Measurements from ENCODE around the gene AKT2. TPM values are rescaled to one million over a fixed set of nuclear protein-coding genes. Genes with fewer than 3 reads are reported as not detected.

Gene AKT2
- total RNA-seq, 1 experiment from 2014 or later, result 141 TPM

DNA sequence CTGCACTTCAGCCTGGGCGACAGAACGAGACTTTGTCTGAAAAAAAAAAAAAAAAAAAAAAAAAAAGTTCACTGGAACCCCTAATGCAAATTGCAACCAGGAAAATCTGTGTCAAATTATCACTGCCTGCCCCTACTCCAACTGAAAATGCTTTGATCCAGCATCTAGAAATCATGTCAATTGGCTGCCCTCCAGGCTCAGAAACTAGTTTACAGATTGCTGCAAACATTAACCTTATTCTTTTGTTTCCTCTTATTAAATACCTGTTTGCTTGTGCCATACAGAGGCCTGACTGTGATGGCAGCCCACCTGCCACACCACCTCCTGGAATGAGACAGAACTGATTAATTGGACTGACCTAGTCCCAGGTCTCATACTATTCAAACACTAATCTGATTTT is 18.6 kb upstream of the AKT2 start:
- no peak overlapping the region for H2AFZ ChIP-seq (ENCODE audit: low read depth, low read length, poor library complexity, severe bottlenecking)
- no peaks in the 10 kb centered on the region for H4K20me1 ChIP-seq (ENCODE audit: insufficient read depth)
- ChIA-PET RAD21 (ENCODE audit: low non-redundant PET in 1 of 2, low total read pairs in 2 of 2, uncharacterized antibody in 2 of 2, unreplicated experiment in 2 of 2) (no interaction called here), POLR2A (no interaction called here), CTCF (interaction anchor here (2.0 to 2.2 kb wide), 2 partner anchors 117 to 160 kb away, joined by 12 to 13 read pairs; no protein-coding TSS in a partner anchor)
- no peak overlapping the region for H3K4me2 ChIP-seq (ENCODE audit: low read length)
- no peak overlapping the region for H3K4me3 ChIP-seq (replicated peaks in 1 of 2; ENCODE audit: low read depth in 1 of 2, low read length in 2 of 2)
- intact Hi-C loops (cut with micrococcal nuclease), result loop anchor here (10.0 kb wide), 1 partner anchor 221 kb away; no protein-coding TSS in a partner anchor
- no peaks in the 10 kb centered on the region for H3K4me1 ChIP-seq (ENCODE audit: control insufficient read depth in 1 of 2, insufficient read depth in 2 of 2, low read length in 2 of 2)
- ATAC-seq (no peak), DNase-seq (ENCODE audit: low read depth, low spot score) (no peak)
- H3K9me2 ChIP-seq (ENCODE audit: insufficient read depth), result no peaks in the 10 kb centered on the region
- no peaks in the 10 kb centered on the region for H3K27me3 ChIP-seq (ENCODE audit: insufficient read depth, low read length)
- TF ChIP-seq CEBPB (IDR thresholded peaks at IDR 0.05; ENCODE audit: low read depth) (no peak), POLR2A (IDR thresholded peaks at IDR 0.05; ENCODE audit: borderline replicate concordance, extremely low read depth, insufficient read depth, insufficient read length) (no peak), SIN3A (IDR thresholded peaks at IDR 0.05; ENCODE audit: low read depth) (no peak), EZH2phosphoT487 (IDR thresholded peaks at IDR 0.05; ENCODE audit: borderline replicate concordance) (no peak), CBX3 (IDR thresholded peaks at IDR 0.05; ENCODE audit: low read depth) (no peak), JUND (IDR thresholded peaks at IDR 0.05) (no peak), EGR1 (IDR thresholded peaks at IDR 0.05; ENCODE audit: low read depth) (no peak), ZFX (IDR thresholded peaks at IDR 0.05) (no peak), EZH2 (IDR thresholded peaks at IDR 0.05) (no peak), TCF7L2 (IDR thresholded peaks at IDR 0.05; ENCODE audit: borderline replicate concordance, extremely low read depth, insufficient read depth, insufficient read length) (no peak), YY1 (IDR thresholded peaks at IDR 0.05; ENCODE audit: extremely low read depth, insufficient replicate concordance, low read depth, low read length) (no peak), ZNF274 (IDR thresholded peaks at IDR 0.05; ENCODE audit: low read depth, low read length) (no peak)
- TF ChIP-seq, protein P1, sequence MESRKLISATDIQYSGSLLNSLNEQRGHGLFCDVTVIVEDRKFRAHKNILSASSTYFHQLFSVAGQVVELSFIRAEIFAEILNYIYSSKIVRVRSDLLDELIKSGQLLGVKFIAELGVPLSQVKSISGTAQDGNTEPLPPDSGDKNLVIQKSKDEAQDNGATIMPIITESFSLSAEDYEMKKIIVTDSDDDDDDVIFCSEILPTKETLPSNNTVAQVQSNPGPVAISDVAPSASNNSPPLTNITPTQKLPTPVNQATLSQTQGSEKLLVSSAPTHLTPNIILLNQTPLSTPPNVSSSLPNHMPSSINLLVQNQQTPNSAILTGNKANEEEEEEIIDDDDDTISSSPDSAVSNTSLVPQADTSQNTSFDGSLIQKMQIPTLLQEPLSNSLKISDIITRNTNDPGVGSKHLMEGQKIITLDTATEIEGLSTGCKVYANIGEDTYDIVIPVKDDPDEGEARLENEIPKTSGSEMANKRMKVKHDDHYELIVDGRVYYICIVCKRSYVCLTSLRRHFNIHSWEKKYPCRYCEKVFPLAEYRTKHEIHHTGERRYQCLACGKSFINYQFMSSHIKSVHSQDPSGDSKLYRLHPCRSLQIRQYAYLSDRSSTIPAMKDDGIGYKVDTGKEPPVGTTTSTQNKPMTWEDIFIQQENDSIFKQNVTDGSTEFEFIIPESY (IDR thresholded peaks at IDR 0.05; ENCODE audit: extremely low read depth, insufficient replicate concordance, low read length), result no peak
- H3K36me3 ChIP-seq (ENCODE audit: control insufficient read depth in 1 of 2, insufficient read depth in 2 of 2, low read length in 2 of 2), result no peaks in the 10 kb centered on the region; a peak in 1 of 4 replicates
- H3K27ac ChIP-seq (ENCODE audit: low read depth, low read length), result no peak overlapping the region
- H3K79me2 ChIP-seq (ENCODE audit: insufficient read depth, low read length), result no peaks in the 10 kb centered on the region
- no peaks in the 10 kb centered on the region for H3K9me3 ChIP-seq (ENCODE audit: control insufficient read depth in 1 of 2, insufficient read depth in 1 of 2, low read depth in 1 of 2, low read length in 2 of 2)
- no peak overlapping the region for H3K9ac ChIP-seq (ENCODE audit: low read length)
- BruUV-seq (replicated peaks), result no TSS peak
